GM19239 (cell line): Measurements from ENCODE around the gene TIAM1.
"Not testable (repeated sequence)": the region's sequence is repeated elsewhere in the genome, so short reads cannot be mapped to it uniquely, and the experiment has no call there.

ENCODE experiments used
- DNase-seq: peaks from one replicate; pipeline ENCODE4 v3.0.0; 2011; ENCODE audit warnings: low spot score; ENCODE audit not compliant: insufficient read length
- FAIRE-seq: peaks from 2 replicates; lab custom pipeline; 2011; peaks lifted over from hg19 to GRCh38; lab: Jason Lieb, UNC

Gene TIAM1

DNA sequence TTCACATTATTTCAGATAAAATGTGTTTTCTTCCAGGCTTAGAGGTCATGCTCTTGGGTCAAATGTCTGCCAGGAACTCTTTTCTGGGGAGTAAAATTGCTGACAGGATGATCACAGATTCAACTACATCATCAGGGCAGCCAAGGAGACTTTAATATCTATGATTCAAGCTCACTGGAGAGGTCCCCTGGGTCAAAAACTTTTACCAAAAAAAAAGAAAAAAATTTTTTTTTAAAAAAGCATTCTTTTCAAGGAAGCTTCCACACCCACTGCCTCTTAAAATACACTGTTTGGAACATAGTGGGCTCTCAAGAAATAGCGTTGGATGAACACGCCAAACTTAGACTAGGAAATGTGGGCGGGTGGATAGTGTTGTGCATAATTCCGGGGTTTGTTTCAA lies 81.3 kb downstream of the TIAM1 start:
- no peak for FAIRE-seq
- no peak for DNase-seq

DNA sequence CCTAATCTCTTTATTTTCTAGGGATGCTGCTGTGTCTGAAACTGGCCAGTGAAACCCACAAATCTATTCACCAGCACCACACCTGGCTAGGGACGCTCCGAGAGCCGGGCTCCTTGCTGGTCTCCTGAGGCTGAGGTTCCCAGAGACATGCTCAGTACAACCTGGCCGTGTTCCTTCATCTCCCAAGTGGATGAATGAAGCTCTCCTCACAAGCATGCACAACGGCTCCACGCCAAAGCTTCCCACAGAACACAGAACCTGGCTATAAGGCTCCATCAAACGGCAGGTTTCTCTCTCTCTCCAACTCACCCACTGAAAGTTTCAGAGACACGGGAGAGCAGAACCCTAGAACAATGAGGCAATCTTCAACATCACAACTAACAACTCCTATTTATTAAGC lies 82.3 kb downstream of the TIAM1 start:
- DNase-seq, result no peak
- no peak for FAIRE-seq

DNA sequence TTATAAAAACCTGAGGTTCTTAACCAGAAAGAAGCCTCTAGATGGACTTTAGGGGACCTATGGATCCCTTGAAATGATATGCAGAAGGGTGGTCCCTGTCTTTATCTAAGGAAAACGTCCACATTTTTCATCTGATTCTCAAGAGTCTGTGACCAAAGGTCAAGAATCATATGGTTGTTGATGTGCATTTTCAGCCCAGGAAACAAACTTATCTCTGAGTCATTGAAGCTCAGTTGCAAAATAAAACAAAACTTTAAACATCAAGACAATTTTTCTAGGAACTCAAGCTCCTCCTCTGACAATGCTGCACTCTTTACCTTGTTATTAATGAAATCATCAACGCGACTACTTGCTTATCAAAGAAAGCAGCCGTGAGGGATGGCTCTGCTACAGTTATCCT lies 83.3 kb downstream of the TIAM1 start:
- FAIRE-seq, result no peak

DNA sequence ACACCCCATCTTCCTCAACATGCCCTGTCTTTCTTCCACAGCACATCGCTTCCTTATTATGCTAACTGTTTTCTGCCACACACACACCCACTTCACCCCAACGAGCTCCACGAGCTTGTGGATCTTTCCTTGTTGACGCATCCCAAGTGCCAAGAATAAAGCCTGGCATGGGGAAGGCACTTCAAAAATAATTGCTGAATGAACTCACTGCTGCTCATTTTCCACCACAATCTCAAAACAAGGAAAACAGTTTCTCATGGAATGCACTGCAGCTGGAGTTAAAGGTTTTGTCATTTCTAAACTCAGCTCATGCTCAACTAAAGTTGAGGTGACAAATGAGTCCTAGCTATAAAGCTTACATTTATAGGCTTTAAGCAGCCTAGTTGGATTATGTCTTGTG lies 86.0 kb downstream of the TIAM1 start:
- DNase-seq, result no peak
- no peak for FAIRE-seq

More for the DNA sequence above, 83.3 kb downstream of the TIAM1 start:
- no peak for DNase-seq

DNA sequence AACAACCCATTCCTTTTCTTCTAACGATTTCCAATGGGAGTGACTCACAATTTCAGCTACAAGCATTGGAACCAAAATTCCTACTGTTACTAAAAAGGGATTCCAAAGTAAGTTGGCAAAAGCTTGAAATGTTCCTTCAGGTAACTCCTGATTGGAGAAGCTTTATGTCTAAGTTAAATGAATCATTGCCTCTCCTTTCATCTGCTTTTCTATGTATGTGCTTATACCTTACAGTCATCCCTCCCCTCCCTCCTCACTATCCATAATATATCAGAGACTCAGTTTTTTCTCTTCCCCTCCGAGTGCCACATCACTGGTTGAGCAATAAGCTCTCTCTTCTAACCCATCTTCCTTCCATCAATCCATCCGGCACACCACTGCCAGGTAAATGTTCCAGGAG lies 86.8 kb downstream of the TIAM1 start:
- FAIRE-seq, result no peak
- no peak for DNase-seq

DNA sequence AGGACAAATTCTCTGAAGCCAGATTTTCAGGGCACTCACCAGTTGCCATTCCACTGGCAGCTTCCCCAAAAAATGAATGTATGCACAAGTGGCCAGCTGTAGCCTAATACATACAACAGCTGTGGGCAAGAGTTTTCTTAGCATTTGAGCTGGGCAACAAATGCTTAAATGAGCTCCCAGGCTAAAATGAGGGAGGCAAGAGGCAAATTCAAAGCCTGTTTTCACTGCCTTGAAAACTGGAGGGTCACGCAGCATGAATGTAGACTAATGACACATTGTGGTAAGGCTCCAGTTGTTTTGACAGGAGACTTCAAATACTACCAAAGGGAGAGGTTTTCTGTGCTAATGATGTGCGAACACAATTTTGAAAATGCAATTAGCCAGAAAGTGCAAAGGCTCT lies 88.2 kb downstream of the TIAM1 start:
- FAIRE-seq, result no peak
- DNase-seq, result no peak

DNA sequence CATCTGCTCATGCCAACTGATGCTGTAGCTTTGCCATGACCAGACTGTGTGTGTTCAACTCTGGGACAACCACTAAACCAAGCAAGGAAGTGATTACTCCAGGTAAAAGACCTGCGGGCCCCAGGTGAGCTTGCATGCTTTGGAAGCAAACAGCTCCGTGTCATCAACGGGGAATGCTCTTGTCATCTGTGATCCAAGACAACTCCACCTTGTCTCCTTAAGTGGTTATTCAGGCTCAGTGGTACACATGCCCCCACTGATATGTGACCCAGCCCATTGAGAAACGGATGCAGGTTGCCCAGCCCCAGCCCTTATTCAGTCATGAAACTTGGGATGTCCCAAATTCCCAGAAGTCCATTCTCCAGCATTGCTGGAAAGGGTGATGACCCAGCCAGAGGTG lies 89.0 kb downstream of the TIAM1 start:
- FAIRE-seq (no peak), DNase-seq (no peak)

DNA sequence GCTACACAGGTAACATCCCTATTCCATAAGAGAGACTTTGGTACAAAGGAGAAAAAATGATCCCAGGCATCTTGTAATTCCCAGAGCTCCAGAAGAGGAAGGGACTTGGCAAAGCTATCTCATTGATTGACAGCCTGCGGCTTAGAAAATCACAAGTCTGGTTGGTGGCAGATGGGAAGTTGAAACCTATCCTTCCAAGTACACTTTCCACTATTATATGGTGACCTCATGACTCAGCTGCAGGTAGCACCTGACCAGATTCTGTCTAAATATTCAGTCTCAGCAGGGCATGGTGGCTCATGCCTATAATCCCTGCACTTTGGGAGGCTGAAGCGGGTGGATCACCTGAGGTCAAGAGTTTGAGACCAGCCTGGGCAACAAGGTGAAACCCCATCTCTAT lies 89.9 kb downstream of the TIAM1 start:
- DNase-seq, result no peak
- no peak for FAIRE-seq

DNA sequence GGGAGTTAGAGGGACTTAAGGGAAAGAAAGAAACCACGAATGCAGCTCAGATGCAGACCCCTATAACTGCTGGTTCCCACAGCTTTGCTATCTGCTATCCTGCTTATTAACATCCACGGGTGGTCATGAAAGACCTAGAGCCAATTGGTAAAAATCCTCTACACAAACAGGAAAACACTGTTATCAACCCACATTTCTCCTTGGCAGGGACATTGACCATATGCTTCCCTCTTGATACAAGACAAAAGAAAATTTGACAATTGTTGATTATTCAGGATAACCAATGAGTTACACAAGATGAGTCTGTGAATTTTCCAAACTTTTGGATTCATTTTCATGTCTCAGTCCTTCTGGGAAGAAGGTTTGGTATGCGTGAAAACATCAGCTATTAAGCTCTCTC lies 90.4 kb downstream of the TIAM1 start:
- DNase-seq, result no peak
- no peak for FAIRE-seq

DNA sequence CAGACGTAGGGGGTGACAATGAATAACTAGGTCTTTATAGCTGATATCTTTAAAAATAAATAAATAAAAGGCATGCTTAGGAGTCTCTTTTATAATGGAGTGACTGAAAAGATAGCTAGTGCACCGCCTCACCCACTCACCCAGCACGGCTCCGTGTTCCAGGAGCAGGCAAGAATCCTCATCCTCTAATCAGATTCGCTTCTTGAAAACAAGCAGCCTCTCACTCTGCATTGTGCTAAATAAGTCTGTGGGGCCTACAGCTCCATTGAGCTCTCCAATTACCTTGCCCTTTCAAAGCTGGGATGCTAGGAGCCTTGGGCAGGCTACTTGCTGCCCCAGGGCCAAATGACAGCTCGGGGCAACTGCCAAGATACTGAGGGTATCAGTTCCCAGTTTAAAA lies 91.5 kb downstream of the TIAM1 start:
- DNase-seq, result no peak
- no peak for FAIRE-seq

DNA sequence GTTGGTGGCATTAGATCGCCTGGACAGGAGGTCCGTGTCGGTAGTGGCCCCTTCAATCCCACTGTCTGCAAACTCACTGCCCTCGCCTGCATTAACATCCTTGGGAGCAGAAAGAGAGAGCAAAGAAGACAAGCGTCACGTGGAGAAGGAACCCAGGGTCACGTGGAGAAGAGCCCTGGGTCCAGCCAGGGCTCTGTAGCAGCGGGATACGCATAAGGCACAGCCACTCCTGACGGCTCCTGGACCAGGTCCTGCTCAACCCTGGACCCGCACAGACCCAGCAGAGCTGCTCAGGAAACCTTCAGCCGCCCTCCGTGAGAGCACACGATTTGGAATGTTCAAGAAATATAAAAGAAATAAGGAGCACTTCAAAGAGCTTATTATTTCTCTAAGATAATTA lies 92.0 kb downstream of the TIAM1 start:
- no peak for DNase-seq
- FAIRE-seq, result no peak

DNA sequence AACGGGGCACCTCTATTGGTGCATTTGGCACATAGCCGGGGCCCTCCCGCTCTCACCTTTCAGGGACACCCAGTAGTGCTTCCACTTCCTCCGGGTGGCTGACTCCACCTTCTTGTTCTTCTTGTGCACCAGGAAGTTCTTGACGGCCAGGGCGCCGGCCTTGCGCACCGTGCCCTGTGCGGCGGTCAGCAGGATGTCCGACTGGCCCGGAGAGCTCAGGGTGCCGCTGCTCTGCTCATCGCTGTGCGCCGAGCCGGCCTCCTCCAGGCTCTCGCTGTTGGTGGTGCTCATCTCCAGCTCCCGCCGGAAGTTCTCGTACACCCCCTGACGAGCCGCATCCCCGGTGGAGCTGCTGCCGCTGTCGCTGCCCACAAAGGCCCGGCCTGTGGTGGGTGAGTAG lies 92.4 kb downstream of the TIAM1 start:
- no peak for DNase-seq
- no peak for FAIRE-seq

DNA sequence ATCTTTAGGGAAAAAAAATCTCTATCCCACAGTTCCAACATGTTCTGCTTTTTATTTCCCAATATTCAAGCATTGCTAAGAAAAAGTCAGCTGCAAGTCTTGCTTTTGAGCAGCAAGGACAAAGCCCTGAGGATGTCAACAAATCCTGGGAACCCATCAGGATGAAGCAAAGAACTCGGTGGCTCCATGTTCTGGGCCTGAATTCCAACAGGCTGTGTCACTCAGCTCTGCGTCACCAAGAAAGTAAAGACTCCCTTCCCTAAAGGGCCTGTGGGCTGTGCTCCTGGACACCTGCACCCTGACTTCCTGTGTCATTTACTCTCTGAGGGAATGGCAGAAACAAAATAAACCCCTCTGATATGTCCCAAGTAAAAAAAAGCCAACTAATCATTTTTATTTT lies 95.5 kb downstream of the TIAM1 start:
- FAIRE-seq (no peak), DNase-seq (no peak)

DNA sequence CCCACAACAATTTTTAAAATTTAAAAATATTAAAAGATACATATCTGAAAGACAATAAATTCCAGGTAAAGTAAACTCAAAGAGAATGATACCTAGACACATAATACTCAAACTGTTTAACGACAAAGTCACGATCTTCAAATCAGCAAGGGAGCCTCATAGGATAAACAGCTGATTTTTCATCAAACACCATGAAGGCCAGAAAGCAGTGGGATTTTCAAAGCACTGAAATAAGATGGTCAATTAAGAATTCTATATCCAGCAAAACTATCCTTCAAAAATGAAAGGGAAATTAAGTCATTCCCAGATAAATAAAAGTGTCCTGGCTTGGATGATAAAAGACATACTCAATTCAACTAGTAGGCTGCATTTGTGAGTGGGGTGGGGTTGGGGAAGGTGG lies 100.5 kb downstream of the TIAM1 start:
- FAIRE-seq, result no peak

DNA sequence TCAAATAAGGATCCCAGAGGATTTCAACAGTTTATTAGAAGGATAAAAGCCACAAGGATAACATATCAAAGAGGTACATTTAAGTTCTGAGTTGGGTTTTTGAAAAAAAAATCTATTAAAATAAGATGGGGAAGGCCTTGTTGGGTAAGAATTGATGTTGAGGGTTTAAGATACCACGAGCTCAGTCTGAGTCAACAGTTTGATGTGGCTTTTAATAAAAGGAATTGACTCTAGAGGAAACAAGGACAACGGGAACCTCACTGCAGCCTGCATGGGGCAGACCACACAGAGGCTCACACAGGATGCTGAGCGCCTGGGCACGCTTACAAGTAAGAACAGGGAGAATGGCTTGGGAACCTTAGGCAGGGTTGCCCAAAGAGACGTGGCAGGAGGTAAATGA lies 107.5 kb downstream of the TIAM1 start:
- FAIRE-seq, result no peak
- no peak for DNase-seq

More for the DNA sequence above, 100.5 kb downstream of the TIAM1 start:
- no peak for DNase-seq

DNA sequence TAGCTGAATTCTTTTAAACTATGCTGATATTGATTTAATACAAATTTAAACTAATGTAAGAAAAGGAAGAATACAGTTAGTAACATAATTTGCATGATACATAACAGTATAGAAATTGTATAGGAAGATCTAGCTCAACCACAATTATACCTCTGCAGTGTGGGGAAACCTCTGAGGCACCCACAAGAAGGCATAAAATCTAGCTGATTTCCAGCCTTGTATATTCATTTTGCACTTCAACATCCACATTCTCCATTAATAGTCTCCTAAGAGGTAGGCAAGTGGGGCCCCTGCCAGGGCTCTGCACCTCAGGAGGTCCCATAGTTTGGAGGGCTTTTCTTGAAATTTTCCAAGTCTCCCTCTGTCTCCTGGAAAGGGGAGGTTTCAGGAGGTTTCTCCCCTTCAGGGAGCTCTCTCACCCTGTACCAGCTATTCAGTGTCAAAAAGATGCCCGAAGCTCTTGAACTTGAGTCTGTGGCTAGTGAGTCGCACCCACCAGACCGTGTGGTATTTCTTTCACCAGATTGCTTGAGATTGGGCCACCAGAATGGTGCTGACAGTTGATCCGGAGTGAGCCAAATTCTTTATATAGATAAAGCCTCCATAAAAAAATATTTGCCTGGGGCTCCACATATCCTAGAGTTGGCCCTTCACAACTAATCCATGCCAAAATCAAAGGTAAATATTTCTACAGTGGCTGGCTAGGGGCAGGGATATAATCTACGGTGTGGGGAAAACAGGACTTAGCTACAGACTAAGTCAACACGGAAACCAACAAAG lies 108.2 kb downstream of the TIAM1 start:
- no peak for FAIRE-seq
- no peak for DNase-seq

DNA sequence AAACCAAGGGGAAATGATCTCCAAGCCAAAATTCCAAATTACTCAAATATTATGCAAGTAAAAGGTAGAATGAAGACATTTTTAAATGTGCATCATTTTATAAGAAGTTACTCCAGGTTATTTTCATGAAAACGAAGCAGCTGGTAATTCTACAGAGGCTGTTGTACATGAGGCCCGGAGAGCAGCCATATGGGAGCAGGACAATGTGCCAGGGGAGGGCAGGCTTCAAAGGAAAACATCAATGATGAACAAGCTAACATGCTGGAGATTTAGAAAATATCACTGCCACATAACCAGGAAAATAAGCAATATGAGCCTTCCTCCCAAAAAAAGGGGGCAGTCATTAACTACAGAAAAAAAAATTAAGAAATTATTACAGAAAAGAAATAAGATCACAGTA lies 109.1 kb downstream of the TIAM1 start:
- no peak for FAIRE-seq
- DNase-seq, result no peak

DNA sequence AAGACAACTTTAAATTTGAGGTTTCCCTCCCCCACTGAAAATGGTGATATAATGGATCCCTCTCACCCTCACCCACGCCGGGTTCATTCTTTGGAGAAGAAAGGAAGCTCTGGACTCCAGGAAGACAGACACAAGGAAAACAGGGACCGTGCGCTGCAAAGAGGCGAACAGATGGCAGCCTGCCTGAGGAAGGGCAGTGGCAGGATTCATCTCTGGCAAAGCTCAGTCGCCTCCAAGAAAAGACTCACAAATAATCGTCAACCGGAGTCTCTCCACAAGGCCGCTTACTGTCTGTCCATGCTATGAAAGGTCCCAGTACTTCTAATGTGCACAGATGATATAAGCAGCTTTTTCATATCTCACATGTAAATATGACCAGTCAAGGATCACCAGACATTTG lies 110.3 kb downstream of the TIAM1 start:
- FAIRE-seq (no peak), DNase-seq (no peak)

DNA sequence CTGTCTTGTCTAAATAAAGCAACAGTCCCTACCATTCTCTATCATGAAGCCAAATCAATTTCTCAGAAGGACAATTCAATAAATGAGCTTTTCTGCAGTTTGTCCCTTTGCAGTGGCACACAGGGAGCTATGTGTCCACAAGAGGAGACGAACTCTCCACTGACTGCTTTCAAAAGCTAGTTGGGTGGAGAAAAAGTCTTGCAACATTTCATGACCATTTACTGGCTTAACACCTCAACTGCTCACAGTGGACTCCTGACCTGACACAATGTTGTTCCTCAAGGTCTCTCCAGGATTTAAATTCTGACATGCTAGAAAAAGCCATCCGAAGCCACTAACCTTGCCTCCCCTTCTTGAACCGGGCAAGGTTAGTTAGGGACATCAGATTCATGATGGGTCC lies 111.7 kb downstream of the TIAM1 start:
- no peak for DNase-seq
- FAIRE-seq, result no peak

DNA sequence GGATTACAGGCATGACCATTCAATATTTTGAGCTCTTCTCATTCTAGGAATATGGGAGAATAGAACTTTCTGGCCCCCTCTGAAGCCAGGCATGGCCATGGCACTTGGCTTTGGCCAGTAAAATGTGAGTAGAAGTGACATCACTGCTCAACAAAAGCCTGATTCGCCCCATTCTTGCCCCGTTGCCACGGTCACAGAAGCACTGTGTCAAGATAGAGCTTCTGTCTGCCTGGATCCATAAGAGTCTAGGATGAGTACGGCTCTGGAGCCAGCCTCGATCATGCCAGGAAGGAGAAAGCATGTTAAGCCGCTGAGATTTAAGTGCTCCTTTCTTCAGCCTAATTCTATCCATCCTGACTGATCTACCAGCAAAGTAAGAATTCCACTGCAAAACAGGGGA lies 113.1 kb downstream of the TIAM1 start:
- FAIRE-seq (no peak), DNase-seq (no peak)

DNA sequence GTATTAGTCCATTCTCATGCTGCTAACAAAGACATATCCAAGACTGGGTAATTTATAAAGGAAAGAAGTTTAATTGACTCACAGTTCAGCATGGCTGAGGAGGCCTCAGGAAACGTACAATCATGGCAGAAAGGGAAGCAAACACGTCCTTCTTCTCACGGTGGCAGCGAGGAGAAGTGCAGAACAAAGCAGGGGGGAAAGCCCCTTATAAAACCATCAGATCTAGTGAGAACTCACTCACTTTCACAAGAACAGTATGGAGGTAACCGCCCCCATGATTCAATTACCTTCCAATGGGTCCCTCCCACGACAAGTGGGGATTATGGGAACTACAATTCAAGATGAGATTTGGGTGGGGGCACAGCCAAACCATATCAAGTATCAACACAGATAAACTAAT lies 115.3 kb downstream of the TIAM1 start:
- not testable (repeated sequence) for DNase-seq, FAIRE-seq

DNA sequence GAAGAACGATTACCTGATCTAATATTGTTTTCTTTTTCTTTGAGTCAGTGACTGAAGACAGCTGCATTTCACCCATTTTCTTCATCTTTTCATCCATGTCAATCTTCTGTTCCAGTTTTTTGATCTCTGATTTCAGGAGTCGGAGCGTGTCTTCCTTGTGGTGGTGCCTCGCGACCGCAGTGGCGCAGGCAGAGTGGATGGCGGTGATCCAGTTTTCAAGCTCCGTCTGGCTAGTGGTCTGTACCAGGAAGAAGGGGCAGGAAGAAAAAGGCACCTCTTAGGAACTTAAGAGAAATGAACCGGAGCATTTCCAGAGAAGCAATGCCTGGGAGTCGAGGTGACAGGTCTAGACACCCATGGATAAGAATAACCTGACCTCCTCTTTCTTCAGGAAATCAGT lies 118.3 kb downstream of the TIAM1 start:
- no peak for FAIRE-seq
- no peak for DNase-seq

DNA sequence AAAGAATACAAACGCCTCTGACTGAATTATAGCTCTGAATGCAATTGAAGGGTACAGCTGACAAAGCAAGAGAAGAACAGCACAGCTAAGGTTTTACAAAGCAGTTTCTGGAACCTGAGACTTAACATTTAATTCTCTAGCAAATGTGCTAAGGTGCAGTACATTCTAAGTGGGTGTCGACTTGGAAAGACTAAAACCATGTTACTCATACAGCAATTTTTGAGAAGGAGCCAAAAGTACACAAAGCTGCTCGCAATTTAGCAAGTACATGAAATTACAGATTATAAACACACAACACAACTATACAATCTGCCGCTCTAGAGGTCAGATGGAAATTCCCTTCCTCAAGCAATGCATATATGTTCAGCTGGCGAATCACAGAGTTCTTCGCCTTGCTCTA lies 121.9 kb downstream of the TIAM1 start:
- FAIRE-seq, result no peak
- no peak for DNase-seq
